IMR-90 (cell line): ENCODE results near the gene POC1B. TPM values are rescaled to one million over a fixed set of nuclear protein-coding genes. Genes with fewer than 3 reads are reported as not detected.

Experiments
- ATAC-seq: fragments of 200-7000 bp; cut with Tn5 transposase; 2 replicates; pipeline ENCODE4 v1.9.1; 2020; ENCODE audit warnings: low read depth, mild to moderate bottlenecking, moderate library complexity
- BruUV-seq: library from RNA; stranded (reverse); fragments of 400-500 nt; replicated peaks from 2 replicates; lab custom pipeline; 2021; lab: Mats Ljungman, UMichigan
- CTCF ChIA-PET: fragments of 300-600 bp; formaldehyde crosslinking; extraction: SDS; loops from one replicate; lab custom pipeline; 2021; ENCODE audit warnings: antibody characterized with exemption; lab: Yijun Ruan, JAX
- POLR2A ChIA-PET: fragments of 300-600 bp; sonication (Branson Sonifier 250); formaldehyde crosslinking; loops from one replicate; lab custom pipeline; 2022; ENCODE audit warnings: antibody characterized with exemption; ENCODE audit not compliant: unreplicated experiment; lab: Charles Lee
- DNase-seq: peaks from one replicate; pipeline ENCODE4 v3.0.0; 2013
- H2AFZ ChIP-seq: replicated peaks from 2 replicates; pipeline ENCODE3; 2013; ENCODE audit warnings: low read length, mild to moderate bottlenecking; ENCODE audit not compliant: poor library complexity
- H2AK5ac ChIP-seq: 2 replicates; pipeline ENCODE4 v1.6.1; 2013; ENCODE audit warnings: low read depth, low read length, inconsistent platforms
- H2AK9ac ChIP-seq: replicated peaks from 2 replicates; pipeline ENCODE3; 2013; ENCODE audit warnings: mild to moderate bottlenecking, low read depth, low read length, moderate library complexity; ENCODE audit not compliant: poor library complexity
- H2BK120ac ChIP-seq: 2 replicates; pipeline ENCODE4 v1.6.1; 2013; ENCODE audit warnings: low read depth, low read length, inconsistent platforms
- H2BK15ac ChIP-seq: 3 replicates; pipeline ENCODE4 v1.6.1; 2013; ENCODE audit warnings: low read depth, low read length, inconsistent platforms
- H2BK20ac ChIP-seq: 2 replicates; pipeline ENCODE4 v1.6.1; 2013; ENCODE audit warnings: low read depth, mild to moderate bottlenecking, inconsistent platforms, low read length, moderate library complexity
- H2BK5ac ChIP-seq: 2 replicates; pipeline ENCODE4 v1.6.1; 2013; ENCODE audit warnings: mild to moderate bottlenecking, low read depth, low read length, inconsistent platforms; ENCODE audit not compliant: poor library complexity, severe bottlenecking
- H3K14ac ChIP-seq: replicated peaks from 2 replicates; pipeline ENCODE4 v1.6.1; 2013; ENCODE audit warnings: low read depth, low read length, inconsistent platforms
- H3K18ac ChIP-seq: 2 replicates; pipeline ENCODE4 v1.6.1; 2013; ENCODE audit warnings: low read depth, low read length, control low read depth
- H3K23ac ChIP-seq: 2 replicates; pipeline ENCODE4 v1.6.1; 2013; ENCODE audit warnings: low read depth, low read length, inconsistent platforms
- H3K27ac ChIP-seq: 2 replicates; pipeline ENCODE4 v1.5.1; 2013; ENCODE audit warnings: mild to moderate bottlenecking, control low read depth, low read length; ENCODE audit not compliant: insufficient read depth
- H3K27me3 ChIP-seq: 2 replicates; pipeline ENCODE4 v1.6.1; 2013; ENCODE audit warnings: low read length; ENCODE audit not compliant: control insufficient read depth, insufficient read depth
- H3K36me3 ChIP-seq: 2 replicates; pipeline ENCODE4 v1.6.1; 2013; ENCODE audit warnings: low read length, mixed read lengths; ENCODE audit not compliant: control insufficient read depth, insufficient read depth
- H3K4ac ChIP-seq: 2 replicates; pipeline ENCODE4 v1.6.1; 2013; ENCODE audit warnings: low read depth, low read length, inconsistent platforms
- H3K4me1 ChIP-seq: 2 replicates; pipeline ENCODE4 v1.6.1; 2013; ENCODE audit warnings: low read length, mixed read lengths; ENCODE audit not compliant: control insufficient read depth, insufficient read depth
- H3K4me2 ChIP-seq: 2 replicates; pipeline ENCODE4 v1.6.1; 2013; ENCODE audit warnings: low read depth, mild to moderate bottlenecking, control low read depth, low read length, moderate library complexity
- H3K4me3 ChIP-seq: 2 replicates; pipeline ENCODE4 v1.5.1; 2013; ENCODE audit warnings: low read depth, mild to moderate bottlenecking, control low read depth, low read length, moderate library complexity; ENCODE audit not compliant: insufficient read depth
- H3K56ac ChIP-seq: 2 replicates; pipeline ENCODE4 v1.6.1; 2013; ENCODE audit warnings: low read length, inconsistent platforms; ENCODE audit not compliant: insufficient read depth; ENCODE audit errors: extremely low read depth
- H3K79me1 ChIP-seq, 2 experiments: 2 replicates each; pipeline ENCODE4 v1.6.1; 2013; ENCODE audit warnings: low read length in 2 of 2, inconsistent platforms in 1 of 2, low read depth in 1 of 2
- H3K9ac ChIP-seq: 2 replicates; pipeline ENCODE4 v1.6.1; 2013; ENCODE audit warnings: low read depth, low read length, control low read depth
- H3K9me1 ChIP-seq: 2 replicates; pipeline ENCODE4 v1.6.1; 2013; ENCODE audit warnings: low read length, inconsistent platforms; ENCODE audit not compliant: insufficient read depth
- H3K9me3 ChIP-seq: 2 replicates; pipeline ENCODE4 v1.6.1; 2013; ENCODE audit warnings: low read length; ENCODE audit not compliant: control insufficient read depth, insufficient read depth
- H4K20me1 ChIP-seq: 2 replicates; pipeline ENCODE4 v1.6.1; 2013; ENCODE audit warnings: low read length, inconsistent platforms; ENCODE audit not compliant: insufficient read depth
- H4K5ac ChIP-seq: 2 replicates; pipeline ENCODE4 v1.6.1; 2013; ENCODE audit warnings: mild to moderate bottlenecking, low read depth, low read length, control low read depth
- H4K8ac ChIP-seq, 2 experiments: 2 replicates each; pipeline ENCODE4 v1.6.1; 2013; ENCODE audit warnings: low read depth in 2 of 2, low read length in 2 of 2, control low read depth in 1 of 2, inconsistent platforms in 1 of 2
- H4K91ac ChIP-seq: 2 replicates; pipeline ENCODE4 v1.6.1; 2013; ENCODE audit warnings: low read depth, low read length, inconsistent platforms; ENCODE audit not compliant: insufficient read depth
- BHLHE40 ChIP-seq: fragments of 150-350 bp; IDR thresholded peaks from 2 replicates; pipeline ENCODE4 v1.6.1; 2016; ENCODE audit warnings: mild to moderate bottlenecking, low read depth, low read length
- POLR2A ChIP-seq: IDR thresholded peaks from 2 replicates; pipeline ENCODE4 v1.6.1; 2012; ENCODE audit warnings: mild to moderate bottlenecking, low read depth, low read length
- RAD21 ChIP-seq: IDR thresholded peaks from 2 replicates; pipeline ENCODE4 v1.6.1; 2012; ENCODE audit warnings: low read length, improper control_type of control experiment
- SMC3 ChIP-seq: fragments of 150-350 bp; IDR thresholded peaks from 2 replicates; pipeline ENCODE4 v1.6.1; 2016; ENCODE audit warnings: low read depth, mild to moderate bottlenecking, antibody characterized with exemption, low read length, moderate library complexity
- WGBS, 2 experiments: methylation state at CpG; one replicate each; pipeline versions ENCODE4 v1.1.5 to v1.1.7; 2013; ENCODE audit warnings: missing lambda C conversion rate in 2 of 2; ENCODE audit not compliant: insufficient read length in 1 of 2; ENCODE audit errors: extremely low coverage in 2 of 2; 5-methylcytosine and 5-hydroxymethylcytosine counted together
- dilution Hi-C: fragments of 300-500 bp; cut with HindIII; formaldehyde crosslinking; loops from one replicate; pipeline ENCODE4 v1.14.3; 2018; ENCODE audit warnings: low sequenced_read_pairs; ENCODE audit not compliant: unreplicated experiment
- in situ Hi-C: fragments of 300-500 bp; cut with MboI; formaldehyde crosslinking; loops from 3 replicates; pipeline ENCODE4 v1.14.3; 2019; ENCODE audit warnings: low sequenced_read_pairs, inconsistent platforms, mixed read lengths
- intact Hi-C: fragments of 100-400 bp; cut with micrococcal nuclease; formaldehyde crosslinking; loops from 2 replicates; pipeline ENCODE4 v1.10.0; 2022
- polyA plus RNA-seq, 3 experiments: library from polyadenylated mRNA; depleted of rRNA; stranded (reverse); fragments of >200 nt; gene quantifications; 2 replicates each; pipeline ENCODE4 v1.2.3, GENCODE V29; 2012; ENCODE audit warnings: low replicate concordance in 1 of 3
- total RNA-seq: library from RNA; depleted of rRNA; stranded (reverse); fragments of >200 nt; gene quantifications from 2 replicates; pipeline ENCODE4 v1.2.3, GENCODE V29; 2012
- TF ChIP-seq, protein P1 (sequence below): fragments of 150-350 bp; IDR thresholded peaks from 2 replicates; pipeline ENCODE4 v1.6.1; 2016; ENCODE audit warnings: low read depth, mild to moderate bottlenecking, low read length, moderate library complexity, borderline replicate concordance
- TF ChIP-seq, protein P2 (sequence below): conservative IDR thresholded peaks from 2 replicates; pipeline ENCODE4 v1.5.1; 2012; ENCODE audit warnings: mild to moderate bottlenecking, low read depth, low read length, improper control_type of control experiment

POC1B gene
- total and polyA plus RNA-seq, 2 of the 4 experiments (the other 2 are of a cell fraction): 5.0 to 10.4 TPM

DNA sequence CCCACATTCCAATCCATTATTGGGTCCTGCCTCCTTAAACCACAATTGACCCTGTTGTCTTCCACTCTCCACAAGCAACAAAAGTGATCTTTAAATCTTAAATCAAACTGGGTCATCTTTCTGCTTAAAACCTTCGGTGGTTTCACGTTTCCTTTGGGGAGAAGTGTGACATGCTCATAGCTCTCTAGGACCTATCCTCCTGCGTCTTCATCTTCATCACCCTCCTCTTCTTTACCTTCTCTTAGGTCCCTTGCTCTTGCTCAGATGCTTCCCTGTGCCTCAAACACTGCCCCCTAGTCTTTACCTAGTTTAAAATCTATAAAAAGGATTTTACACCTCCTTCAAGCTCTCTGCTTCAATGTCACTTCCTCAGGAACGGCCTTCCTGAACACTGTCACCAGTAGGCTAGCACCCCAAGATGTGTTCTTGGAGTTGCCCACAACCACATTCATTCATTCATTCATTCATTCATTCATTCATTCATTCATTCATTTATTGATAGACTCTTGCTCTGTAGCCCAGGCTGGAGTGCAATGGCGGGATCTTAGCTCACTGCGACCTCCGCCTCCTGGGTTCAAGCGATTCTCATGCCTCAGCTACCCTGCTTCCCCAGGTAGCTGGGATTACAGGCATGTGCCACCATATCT, 48.1 kb downstream of the POC1B start (continued):
- TF ChIP-seq, protein P1, sequence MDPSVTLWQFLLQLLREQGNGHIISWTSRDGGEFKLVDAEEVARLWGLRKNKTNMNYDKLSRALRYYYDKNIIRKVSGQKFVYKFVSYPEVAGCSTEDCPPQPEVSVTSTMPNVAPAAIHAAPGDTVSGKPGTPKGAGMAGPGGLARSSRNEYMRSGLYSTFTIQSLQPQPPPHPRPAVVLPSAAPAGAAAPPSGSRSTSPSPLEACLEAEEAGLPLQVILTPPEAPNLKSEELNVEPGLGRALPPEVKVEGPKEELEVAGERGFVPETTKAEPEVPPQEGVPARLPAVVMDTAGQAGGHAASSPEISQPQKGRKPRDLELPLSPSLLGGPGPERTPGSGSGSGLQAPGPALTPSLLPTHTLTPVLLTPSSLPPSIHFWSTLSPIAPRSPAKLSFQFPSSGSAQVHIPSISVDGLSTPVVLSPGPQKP: no peak
- no peak for TF ChIP-seq RAD21

DNA sequence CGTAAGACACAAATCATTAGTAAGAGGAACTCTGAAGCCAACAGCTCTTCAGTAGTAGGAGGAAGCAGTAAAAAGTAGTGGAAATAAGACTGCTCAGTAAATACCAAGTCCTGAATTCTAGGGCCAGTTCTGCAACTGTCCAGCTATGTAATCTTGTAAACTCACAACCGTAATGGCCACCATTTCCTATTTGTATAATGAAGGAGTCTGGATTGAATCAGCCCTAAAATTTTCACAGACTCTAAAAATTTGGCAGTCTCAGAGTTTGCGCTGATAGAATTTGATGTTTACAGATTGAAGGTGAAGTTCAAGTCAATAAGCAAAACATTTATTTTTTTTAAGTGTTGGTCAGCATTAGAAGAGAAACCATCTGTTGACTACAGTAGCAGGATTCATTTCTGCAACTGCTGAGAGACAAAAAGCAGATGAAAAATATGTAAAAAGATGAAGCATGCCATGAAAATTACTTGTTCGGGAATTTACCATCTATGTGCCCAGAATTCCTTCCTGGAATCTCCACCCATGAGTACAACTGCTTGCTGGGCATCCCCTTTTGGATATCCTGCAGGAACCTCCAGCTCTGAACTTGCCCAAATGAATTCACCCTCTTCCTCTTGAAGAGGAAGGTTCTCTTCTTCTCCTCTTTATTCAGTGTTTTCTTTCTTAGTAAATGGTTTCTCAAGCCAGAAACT, 48.8 kb downstream of the POC1B start:
- Histone ChIP-seq H3K4me2 (no peak overlapping the region; the same call in 1 of the 2 replicates), H2BK15ac (no peak overlapping the region), H3K4ac (no peak overlapping the region), H4K20me1 (no peaks in the 10 kb centered on the region), H2BK20ac (no peak overlapping the region), H2BK120ac (0 out of 2 replicates have a peak overlapping the region, but pooled peaks have one; percentile 1), H2AK9ac (no peak overlapping the region), H3K79me1 (peaks cover 0 to 7% of the 10 kb centered on the region in 2 experiments; a peak in 1 of 4 replicates), H3K27ac (no peak overlapping the region), H2AFZ (no peak overlapping the region), H3K18ac (no peak overlapping the region), H2AK5ac (no peak overlapping the region), H3K4me1 (no peaks in the 10 kb centered on the region; the same call in 1 of the 2 replicates), H4K5ac (no peak overlapping the region), H3K56ac (no peak overlapping the region), H3K9ac (no peak overlapping the region), H3K4me3 (no peak overlapping the region), H4K8ac (no peak overlapping the region), H3K27me3 (no peaks in the 10 kb centered on the region), H3K14ac (no peak overlapping the region), H3K23ac (no peak overlapping the region), H3K9me3 (no peaks in the 10 kb centered on the region), H3K9me1 (no peaks in the 10 kb centered on the region; the same call in 1 of the 2 replicates), H2BK5ac (peak overlapping the region; percentile 3), H3K36me3 (no peaks in the 10 kb centered on the region), H4K91ac (no peak overlapping the region)
- no TSS peak for BruUV-seq
- intact Hi-C loops (no loop called here), dilution Hi-C loops (no loop called here), in situ Hi-C loops (no loop called here)
- no CpG with 5 or more reads among the region's 4 CpGs for WGBS, 2 experiments
- CTCF ChIA-PET: interaction anchor here (1.1 to 1.4 kb wide), 2 partner anchors 49 to 458 kb away, joined by 3 read pairs; partner anchors contain the start of gene POC1B
- DNase-seq (no peak), ATAC-seq (no peak)
- POLR2A ChIA-PET: interaction anchor here (0.6 kb wide), 1 partner anchor 391 kb away, joined by 3 read pairs; no protein-coding TSS in a partner anchor
- TF ChIP-seq, protein P2, sequence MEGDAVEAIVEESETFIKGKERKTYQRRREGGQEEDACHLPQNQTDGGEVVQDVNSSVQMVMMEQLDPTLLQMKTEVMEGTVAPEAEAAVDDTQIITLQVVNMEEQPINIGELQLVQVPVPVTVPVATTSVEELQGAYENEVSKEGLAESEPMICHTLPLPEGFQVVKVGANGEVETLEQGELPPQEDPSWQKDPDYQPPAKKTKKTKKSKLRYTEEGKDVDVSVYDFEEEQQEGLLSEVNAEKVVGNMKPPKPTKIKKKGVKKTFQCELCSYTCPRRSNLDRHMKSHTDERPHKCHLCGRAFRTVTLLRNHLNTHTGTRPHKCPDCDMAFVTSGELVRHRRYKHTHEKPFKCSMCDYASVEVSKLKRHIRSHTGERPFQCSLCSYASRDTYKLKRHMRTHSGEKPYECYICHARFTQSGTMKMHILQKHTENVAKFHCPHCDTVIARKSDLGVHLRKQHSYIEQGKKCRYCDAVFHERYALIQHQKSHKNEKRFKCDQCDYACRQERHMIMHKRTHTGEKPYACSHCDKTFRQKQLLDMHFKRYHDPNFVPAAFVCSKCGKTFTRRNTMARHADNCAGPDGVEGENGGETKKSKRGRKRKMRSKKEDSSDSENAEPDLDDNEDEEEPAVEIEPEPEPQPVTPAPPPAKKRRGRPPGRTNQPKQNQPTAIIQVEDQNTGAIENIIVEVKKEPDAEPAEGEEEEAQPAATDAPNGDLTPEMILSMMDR: no peak
- TF ChIP-seq SMC3 (no peak), RAD21 (no peak), POLR2A (no peak), BHLHE40 (no peak)
